Esophagus muscularis mucosa (tissue), 2 donors: Measurements from ENCODE around the gene CNTNAP2.

Experiments used
- EP300 ChIP-seq: sonication (generic); formaldehyde crosslinking; IDR thresholded peaks from one replicate; pipeline ENCODE4 v1.6.1; 2017; ENCODE audit warnings: antibody characterized with exemption
- POLR2A ChIP-seq: fragments of 450-650 bp; IDR thresholded peaks from one replicate; pipeline ENCODE4 v1.6.1; 2017; ENCODE audit warnings: antibody characterized with exemption, moderate library complexity, mild to moderate bottlenecking, low read depth

DNA sequence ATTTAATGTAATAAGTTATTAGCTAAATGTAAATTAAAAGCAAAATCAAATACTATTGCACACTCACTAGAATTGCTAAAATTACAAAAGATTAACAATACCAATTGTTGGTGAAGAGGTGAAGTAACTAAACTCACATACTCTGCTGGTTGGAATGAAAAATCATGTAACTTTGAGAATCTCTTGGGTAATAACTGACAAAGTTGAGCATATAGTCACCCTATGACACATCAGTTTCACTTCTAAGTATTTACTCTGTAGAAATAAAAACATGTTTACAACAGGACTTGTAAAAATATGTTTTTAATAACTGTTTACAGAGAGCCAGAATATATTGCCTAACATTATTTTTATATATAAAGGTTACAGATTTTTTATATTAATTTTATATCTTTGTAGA, 33.6 kb downstream of the CNTNAP2 start:
- TF ChIP-seq EP300 (no peak), POLR2A (no peak)
